Stimulated activated CD4-positive, alpha-beta T cell treated with anti-CD3 and anti-CD28 coated beads, Interleukin-12 subunit alpha, Interleukin-12 subunit beta, amount 100 ng/mL, for 24 hours (primary cell): Measurements from ENCODE around the gene B3GNT9.

ENCODE experiments used
- DNase-seq, 2 experiments: peaks; one replicate each; pipeline ENCODE4 v3.0.0-alpha.2; 2020; ENCODE audit warnings: low read depth in 2 of 2

The B3GNT9 gene

GRCh38 chr16:67167588-67167987, 16.8 kb upstream of the B3GNT9 start:
- no peak for DNase-seq

DNA sequence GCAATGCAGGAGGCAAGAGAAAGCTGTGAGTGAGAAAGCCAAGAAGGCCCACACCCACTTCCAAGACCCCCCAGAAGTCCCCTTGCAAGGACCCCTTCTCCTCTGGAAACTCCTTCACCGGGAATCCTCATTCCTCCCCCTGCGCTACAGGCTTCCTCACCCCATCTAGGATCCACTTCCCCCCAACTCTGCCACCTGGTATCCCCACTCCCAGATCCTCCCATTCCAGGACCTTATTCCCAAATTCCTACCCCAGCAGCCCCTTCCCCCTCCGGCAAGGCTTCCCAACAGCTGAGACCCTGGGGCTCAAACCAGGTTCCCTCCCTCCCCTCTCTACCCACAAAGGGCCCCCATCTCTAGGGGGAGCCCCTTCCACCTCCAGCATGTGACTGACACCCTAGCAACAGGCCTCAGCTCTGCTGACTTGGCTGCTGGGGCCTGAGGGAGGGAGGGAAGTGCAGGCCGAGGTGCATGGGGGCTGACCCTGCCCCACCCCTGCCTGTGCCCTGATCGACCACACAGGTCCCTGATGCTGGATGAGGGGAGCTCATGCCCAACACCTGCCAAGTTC, 15.9 kb upstream of the B3GNT9 start:
- no peak for DNase-seq

- DNase-seq, result no peak
Observed at GRCh38 chr16:67166110-67166547, 15.3 kb upstream of the B3GNT9 start.

DNA sequence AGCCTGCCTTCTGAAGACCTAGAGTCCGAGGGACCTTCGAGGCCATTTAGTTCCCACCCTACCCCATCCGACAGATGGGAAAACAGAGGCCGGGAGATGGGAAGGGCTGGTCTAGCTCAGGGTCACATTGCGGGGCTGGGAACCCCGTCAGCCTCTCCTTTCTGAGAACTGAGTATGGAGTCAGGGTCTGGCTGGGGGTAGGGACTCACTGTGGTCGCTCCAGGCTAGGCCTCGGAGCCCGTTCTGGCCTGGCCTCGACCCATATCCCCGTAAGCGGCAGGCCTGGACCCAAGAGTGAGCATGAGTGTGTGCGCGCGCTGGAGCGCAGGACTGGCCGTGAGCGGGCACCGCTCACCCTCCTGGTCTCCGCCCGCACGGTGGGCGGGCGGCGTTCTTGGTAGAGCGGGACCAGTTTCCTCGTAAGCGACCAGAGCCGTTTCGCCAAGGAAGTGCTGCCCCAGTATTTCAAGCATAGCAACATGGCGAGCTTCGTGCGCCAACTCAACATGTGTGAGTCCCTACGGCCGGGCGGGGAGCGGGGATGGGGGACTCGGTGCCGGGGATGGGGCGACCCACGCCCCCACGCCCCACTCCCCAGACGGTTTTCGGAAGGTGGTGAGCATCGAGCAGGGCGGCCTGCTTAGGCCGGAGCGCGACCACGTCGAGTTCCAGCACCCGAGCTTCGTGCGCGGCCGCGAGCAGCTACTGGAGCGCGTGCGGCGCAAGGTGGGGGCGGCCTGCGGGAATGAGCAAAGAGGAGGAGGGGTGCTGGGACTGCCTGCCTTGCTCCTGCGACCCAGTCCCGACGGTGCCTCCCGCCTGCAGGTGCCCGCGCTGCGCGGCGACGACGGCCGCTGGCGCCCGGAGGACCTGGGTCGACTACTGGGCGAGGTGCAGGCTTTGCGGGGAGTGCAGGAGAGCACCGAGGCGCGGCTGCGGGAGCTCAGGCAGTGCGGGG, 14.6 kb upstream of the B3GNT9 start:
- no peak for DNase-seq

DNA sequence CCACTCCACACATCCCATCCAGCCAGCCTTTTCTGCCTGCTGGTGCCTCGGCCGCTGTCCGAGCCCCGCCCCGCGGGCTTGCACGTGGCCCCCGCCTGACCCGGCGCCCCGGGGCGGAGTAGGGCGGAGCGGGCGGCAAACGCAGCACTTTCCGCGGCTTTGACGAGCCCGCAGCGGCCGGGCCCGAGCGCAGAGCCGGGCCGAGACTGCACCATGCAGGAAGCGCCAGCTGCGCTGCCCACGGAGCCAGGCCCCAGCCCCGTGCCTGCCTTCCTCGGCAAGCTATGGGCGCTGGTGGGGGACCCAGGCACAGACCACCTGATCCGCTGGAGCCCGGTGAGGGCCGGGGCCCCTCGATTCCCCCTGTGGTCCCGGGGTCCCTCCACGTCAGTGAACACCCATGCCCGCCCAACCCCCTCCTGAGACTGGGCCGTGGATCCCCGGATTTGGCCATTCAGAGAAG, 13.8 kb upstream of the B3GNT9 start, which contains the start of gene HSF4:
HSF4 (plus strand) TSS at position 147 of the 463 bp plus-strand sequence; CDS start at position 214, 67 bp downstream.
- DNase-seq, result no peak

DNA sequence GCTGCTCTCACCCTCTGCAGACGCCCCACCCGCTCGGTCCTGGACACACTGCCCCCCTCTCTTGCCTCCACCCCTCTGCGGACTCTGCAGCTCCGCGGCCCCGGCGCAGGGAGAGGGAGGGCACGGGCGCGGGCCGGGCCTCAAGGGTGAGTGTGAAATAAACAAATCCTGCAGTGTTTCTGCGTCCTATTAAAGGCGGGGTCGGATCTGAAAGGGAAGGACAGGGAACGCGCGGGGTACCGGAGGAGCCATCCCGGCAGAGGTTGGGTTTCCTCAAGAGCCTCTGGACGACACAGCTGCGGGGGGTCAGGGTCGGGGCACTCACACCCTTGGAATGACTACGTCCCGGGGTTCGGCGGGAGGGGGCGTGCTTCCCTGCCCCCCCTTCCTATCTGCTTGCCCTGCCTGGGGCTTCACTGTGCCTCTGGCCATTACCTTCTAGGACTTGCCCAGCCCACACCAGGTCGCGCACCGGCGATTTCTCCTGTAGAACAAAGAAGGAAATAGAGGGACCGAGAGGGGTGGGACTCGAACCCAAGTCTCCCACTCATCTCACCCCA, 13.3 kb upstream of the B3GNT9 start:
- no peak for DNase-seq

DNA sequence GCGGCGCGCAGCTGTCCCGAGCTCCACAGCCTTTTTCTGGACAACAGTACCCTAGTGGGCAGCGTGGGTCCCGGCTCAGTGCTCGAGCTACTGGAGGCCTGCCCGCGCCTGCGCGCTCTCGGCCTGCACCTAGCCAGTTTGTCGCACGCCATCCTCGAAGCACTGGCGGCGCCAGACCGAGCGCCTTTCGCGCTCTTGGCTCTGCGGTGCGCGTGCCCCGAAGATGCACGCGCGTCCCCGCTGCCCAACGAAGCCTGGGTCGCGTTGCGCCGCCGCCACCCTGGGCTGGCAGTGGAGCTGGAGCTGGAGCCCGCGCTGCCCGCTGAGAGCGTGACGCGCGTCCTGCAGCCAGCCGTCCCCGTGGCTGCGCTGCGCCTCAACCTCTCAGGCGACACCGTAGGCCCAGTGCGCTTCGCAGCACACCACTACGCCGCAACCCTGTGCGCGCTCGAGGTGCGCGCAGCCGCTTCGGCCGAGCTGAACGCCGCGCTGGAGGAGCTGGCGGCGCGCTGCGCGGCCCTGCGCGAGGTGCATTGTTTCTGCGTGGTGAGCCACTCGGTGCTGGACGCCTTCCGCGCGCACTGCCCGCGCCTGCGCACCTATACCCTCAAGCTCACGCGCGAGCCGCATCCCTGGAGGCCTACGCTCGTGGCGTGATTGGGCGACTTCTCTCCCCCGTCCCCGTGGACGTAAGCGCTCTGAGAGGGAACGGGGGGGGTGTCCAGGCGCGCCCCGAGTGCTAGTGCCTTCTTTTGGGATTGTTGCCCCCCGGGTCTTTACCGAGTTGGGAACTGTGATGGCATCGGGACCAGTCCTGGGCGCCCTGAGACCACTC, 12.6 kb upstream of the B3GNT9 start:
- no peak for DNase-seq

DNA sequence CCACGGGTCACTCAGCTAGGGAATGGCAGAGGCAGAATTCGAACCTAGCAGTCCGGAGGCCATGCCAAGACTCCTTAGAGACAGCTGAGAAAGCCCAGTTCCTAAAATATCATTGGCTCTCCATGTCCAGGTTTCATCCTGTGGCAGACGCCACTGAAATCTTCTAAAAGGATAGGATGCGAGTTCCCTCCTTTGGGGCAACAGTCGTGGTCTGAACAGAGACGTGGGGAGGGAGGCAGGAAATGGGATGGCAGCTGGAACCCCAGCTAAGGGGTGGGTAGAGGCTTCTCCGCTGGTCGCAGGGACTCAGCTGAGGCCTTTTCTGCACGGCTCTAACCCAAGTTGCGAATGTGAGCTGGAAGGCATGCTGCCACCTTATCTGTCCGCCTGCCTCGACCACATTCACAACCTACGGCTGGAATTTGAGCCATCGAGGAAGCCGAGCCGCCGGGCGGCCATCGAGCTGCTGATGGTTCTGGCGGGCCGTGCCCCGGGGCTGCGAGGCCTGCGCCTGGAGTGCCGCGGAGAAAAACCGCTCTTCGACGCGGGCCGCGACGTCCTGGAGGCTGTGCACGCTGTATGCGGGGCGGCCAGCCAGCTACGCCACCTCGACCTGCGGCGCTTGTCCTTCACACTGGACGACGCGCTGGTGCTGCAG, 11.8 kb upstream of the B3GNT9 start:
- no peak for DNase-seq

DNA sequence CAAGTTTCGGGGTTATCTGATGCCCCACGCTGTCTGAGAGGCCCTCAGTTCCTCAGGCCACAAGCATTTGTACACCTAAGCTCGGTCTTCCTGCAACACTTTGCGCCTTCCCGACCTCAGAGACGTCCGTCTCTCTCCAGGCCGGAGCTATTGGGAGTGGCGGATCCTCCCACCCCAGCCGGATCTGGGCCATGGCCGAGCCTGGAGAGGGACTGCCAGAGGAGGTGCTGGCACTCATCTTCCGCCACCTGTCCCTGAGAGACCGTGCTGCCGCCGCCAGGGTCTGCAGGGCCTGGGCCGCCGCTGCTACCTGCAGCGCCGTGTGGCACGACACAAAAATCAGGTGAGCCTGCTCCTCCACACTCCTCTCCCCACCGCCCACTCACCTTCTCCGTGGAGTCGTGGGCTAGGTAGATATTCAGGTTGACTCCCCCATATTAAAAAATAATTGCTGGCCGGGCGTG, 10.8 kb upstream of the B3GNT9 start:
- no peak for DNase-seq

GRCh38 chr16:67158637-67159600, 8.1 kb upstream of the B3GNT9 start:
- peak in 1 of 2 experiments; percentile 78 for DNase-seq

DNA sequence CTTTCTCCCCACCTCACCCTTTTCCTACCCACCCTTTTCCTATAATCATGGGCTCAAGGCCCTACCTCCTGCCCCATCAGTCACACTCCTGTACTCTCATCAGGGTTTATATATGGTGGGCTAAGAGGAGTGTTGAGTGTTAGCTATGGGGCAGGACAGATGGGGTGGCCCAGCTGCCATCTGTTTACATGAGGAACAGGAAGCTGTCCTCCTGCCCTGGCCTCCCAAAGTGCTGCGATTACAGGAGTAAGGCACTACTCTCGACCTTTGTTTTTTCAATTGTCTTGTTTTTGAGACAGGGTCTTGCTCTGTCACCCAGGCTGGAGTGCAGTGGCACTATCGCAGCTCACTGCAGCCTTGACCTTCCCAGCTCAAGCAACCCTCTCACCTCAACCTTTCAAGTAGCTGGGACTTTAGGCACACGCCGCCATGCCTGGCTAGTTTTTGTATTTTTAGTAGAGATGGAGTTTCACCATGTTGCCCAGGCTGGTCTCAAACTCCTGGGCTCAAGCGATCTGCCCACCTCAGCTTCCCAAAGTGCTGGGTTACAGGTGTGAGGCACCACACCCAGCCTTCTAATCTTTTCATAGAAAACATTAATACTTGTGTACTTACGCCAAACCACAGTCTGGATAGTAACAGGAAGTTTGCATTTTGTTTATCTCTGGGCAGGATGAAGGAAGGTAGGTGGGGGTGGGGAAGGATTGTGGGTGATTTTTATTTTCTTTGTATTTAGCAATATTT, 7.3 kb upstream of the B3GNT9 start:
- DNase-seq, result no peak

DNA sequence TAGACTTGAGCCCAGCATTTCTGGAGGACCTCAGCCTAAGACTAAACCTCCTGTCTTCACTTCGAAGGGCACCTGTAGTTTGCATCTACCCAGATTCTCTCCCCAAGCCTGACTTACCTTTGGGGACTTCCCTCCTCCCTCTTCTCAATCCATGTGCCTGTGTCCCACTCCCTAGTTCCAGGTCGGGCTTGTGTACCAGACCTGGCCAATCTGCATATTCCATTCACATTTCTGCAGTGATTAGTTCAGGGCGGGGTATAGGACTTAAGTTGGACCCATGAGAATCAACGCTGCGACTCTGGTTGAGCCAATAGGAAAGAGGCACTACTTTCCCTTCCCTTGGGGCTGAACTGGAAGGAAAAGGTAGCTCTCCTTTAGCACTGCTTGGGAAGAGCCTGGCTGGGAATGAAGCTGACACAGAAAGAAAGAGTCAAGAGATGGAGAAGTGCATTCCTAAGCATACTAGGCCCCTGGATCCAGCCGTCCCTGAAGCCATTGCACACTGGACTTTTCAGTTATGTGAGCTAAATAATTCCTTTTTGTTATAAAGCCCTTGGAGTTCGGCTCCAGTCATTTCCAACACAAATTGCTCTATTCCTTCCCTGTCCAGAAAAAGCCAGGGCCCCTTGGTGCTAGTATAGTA, 6.4 kb upstream of the B3GNT9 start:
- DNase-seq, result no peak

DNA sequence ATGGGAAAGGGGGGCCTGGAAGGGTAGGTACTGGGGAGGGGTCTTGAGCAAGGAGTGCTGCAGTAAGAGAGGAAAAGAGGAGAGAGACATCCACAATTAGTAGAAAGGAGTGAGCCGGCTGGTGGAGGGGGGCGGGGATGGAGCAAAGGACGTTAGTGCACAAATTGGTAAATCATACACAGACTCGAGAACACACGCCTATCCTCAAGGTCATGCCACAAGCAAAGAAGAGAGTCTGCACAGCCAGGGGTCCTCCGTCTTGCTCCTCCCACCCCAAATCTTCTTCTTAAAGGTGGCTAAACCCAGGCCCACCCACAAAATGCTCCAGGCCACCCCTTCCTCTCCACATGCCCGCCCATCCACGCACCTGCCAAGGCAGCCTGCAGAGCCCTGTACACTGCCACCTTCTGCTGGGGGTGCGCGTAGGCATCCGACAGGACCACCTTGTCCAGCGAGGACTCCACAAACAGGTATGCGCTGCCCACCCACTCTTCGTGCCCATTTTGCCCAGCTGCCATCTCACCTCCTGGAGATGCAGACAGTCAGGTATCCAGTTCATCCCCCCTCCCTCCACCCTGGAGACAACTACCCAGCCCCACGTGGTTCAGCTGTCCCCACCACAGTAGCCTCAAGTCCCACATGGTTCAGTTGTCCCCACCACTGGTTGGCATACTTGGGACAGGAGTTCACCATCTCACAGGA, 5.5 kb upstream of the B3GNT9 start:
- DNase-seq, result no peak

GRCh38 chr16:67155295-67156142, 4.7 kb upstream of the B3GNT9 start:
- peak; percentile 62 to 74 for DNase-seq

DNA sequence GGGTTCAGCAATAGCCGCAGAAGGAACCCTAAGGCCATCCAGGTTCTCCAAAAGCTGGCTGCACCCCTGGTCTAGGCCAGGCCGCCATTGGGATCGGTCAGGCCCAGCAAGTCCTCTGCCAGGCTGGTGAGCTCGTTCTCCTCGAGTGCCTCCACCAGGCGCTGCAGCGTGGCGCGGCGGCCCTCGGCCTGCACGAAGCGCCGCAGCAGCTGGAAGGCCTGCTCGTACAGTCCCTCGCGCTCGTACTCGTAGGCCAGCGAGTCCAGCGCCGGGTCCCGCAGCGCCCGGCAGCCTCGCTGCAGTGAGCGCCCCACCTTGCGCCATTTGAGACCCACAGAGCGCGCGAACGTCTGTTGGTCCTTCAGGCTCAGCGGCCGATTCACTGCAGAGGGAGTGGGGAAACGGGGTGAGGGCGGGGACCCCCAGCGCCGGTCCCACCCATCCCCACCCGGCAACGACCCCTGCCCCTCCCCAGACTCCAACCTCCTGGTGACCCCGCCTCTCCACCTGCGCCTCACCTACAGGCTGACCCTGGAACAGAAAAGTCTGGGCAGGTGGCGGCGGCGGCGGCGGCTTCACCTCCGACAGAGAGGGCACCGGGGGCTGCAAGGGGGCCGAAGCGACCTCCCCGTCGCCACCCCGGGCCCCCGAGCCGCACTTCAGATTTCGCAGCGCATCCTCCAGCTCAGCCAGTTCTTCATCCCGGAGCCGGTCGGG, 3.9 kb upstream of the B3GNT9 start:
- DNase-seq, result no peak

DNA sequence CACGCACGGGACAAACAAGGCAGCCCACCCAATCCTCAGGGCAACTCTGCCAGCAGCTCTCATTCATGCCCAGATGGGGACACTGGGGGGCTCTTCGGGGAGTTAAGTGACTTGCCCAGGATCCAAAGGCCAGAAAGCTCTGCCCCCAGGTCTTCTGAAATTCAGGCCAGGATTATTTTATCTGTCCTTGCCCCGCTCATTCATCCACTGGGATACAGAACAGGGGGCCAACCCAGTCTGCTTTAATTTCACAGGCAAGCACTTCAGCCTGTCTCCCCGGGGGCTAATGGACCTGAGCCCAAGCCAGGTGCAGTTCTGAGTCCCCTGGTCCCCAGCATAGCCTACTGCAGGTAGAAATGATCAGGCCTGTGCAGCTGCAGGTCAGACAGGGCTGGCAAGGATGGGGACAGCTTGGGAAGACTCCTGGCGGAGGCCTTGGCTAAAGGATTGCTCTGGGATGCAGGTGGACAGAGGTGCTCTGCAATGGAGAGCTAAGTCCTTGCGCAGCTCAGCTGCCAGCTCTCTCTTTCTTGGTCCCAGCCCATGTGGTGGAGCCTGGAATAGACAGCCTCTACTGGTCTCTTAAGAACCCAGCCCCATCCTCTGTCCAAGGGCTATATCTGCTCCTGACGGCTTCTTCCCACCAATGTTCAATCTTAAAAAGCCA, 766 bp upstream of the B3GNT9 start:
- DNase-seq, result no peak
